Transverse colon (tissue), 4 donors: ENCODE data around the gene MRPS14.

ENCODE experiments used
- CTCF ChIP-seq, 5 experiments: fragments of 200-600 bp in 3 of 5; fragments of 450-650 bp in 2 of 5; sonication (generic) in 3 of 5; IDR thresholded peaks; 1 replicate in 2 of 5; 2 replicates in 3 of 5; pipeline ENCODE4 v1.5.1; 2016 to 2017; ENCODE audit warnings: antibody characterized with exemption in 5 of 5, inconsistent platforms in 3 of 5, mild to moderate bottlenecking in 2 of 5, moderate library complexity in 1 of 5
- EP300 ChIP-seq: sonication (generic); formaldehyde crosslinking; IDR thresholded peaks from one replicate; pipeline ENCODE4 v1.6.1; 2017; ENCODE audit warnings: antibody characterized with exemption, low read depth
- POLR2A ChIP-seq: fragments of 450-650 bp; IDR thresholded peaks from one replicate; pipeline ENCODE4 v1.6.1; 2016; ENCODE audit warnings: antibody characterized with exemption, mild to moderate bottlenecking, moderate library complexity
- POLR2AphosphoS5 ChIP-seq, 3 donors: sonication (generic); formaldehyde crosslinking; IDR thresholded peaks; one replicate each; pipeline ENCODE4 v1.6.1; 2016; ENCODE audit warnings: antibody characterized with exemption in 3 of 3

GRCh38 chr1:175015243-175015642 is 8.0 kb downstream of the MRPS14 start:
- TF ChIP-seq CTCF (IDR thresholded peaks at IDR 0.05), result no peak
- TF ChIP-seq POLR2A, result no peak
- TF ChIP-seq POLR2AphosphoS5 (IDR thresholded peaks at IDR 0.05), result no peak
- TF ChIP-seq EP300, result no peak
